GM12878 (cell line): ENCODE measurements around the gene DIPK1A.

Source experiments
- EGR1 ChIP-seq, 2 experiments: IDR thresholded peaks; 1 replicate in 1 of 2; 2 replicates in 1 of 2; pipeline ENCODE4 v1.6.1; 2011 to 2012; ENCODE audit warnings: low read depth in 2 of 2, low read length in 2 of 2, borderline replicate concordance in 1 of 2, mild to moderate bottlenecking in 1 of 2, moderate library complexity in 1 of 2
- FOXK2 ChIP-seq: fragments of 450-650 bp; IDR thresholded peaks from 2 replicates; pipeline ENCODE4 v1.6.1; 2017; ENCODE audit warnings: mild to moderate bottlenecking, moderate library complexity
- NFIC ChIP-seq: IDR thresholded peaks from 2 replicates; pipeline ENCODE4 v1.6.1; 2012; ENCODE audit warnings: low read depth, mild to moderate bottlenecking, inconsistent platforms, low read length, moderate library complexity
- POLR2AphosphoS5 ChIP-seq: IDR thresholded peaks from 2 replicates; pipeline ENCODE4 v1.6.1; 2011; ENCODE audit warnings: mild to moderate bottlenecking, low read length, inconsistent platforms
- SIN3A ChIP-seq: IDR thresholded peaks from 2 replicates; pipeline ENCODE4 v1.6.1; 2012; ENCODE audit warnings: low read depth, low read length, improper control_type of control experiment
- SRF ChIP-seq, 2 experiments: IDR thresholded peaks; 2 replicates each; pipeline ENCODE4 v1.6.1; 2011; ENCODE audit warnings: low read depth in 2 of 2, low read length in 2 of 2, mild to moderate bottlenecking in 1 of 2, moderate library complexity in 1 of 2
- YBX1 ChIP-seq: fragments of 450-650 bp; IDR thresholded peaks from 2 replicates; pipeline ENCODE4 v1.6.1; 2016; ENCODE audit warnings: antibody characterized with exemption
- TF ChIP-seq, protein P1 (sequence below), 3 experiments: IDR thresholded peaks in 2 of 3; conservative IDR thresholded peaks in 1 of 3; 2 replicates each; pipeline ENCODE4 v1.5.1; 2011; ENCODE audit warnings: low read depth in 3 of 3, low read length in 3 of 3, mild to moderate bottlenecking in 3 of 3, control low read depth in 2 of 3, moderate library complexity in 2 of 3, inconsistent platforms in 1 of 3, mixed read lengths in 1 of 3; ENCODE audit not compliant: control insufficient read depth in 2 of 3, insufficient read depth in 1 of 3; ENCODE audit errors: extremely low read depth in 1 of 3
- TF ChIP-seq, protein P2 (sequence below): fragments of 450-650 bp; IDR thresholded peaks from 2 replicates; pipeline ENCODE4 v1.6.1; 2017; ENCODE audit warnings: mild to moderate bottlenecking
- TF ChIP-seq, protein P3 (sequence below): IDR thresholded peaks from 2 replicates; pipeline ENCODE4 v1.6.1; 2012; ENCODE audit warnings: low read length, inconsistent platforms
- TF ChIP-seq, protein P4 (sequence below): fragments of 450-650 bp; IDR thresholded peaks from 2 replicates; pipeline ENCODE4 v1.6.1; 2017; ENCODE audit warnings: antibody characterized with exemption, mild to moderate bottlenecking, moderate library complexity

DNA sequence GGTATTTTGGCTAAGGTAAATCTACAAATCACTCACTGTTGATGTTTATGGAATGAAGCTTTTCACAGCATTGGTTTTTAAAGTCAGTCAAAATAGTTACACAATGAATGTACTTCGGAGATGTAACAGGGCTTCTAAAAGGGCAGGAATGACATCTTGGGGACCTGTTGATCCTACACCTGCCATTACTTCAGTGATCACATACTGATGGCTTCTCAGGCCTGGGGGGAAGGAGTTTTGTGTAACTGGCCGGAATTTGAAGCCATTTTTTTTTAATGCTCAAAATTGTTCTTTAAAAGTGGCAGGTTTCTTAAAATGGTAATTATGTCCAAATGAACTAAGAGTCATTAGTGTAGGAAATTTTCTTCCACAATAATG is 118.2 kb downstream of the DIPK1A start:
- peak; percentile 53; the same call in 1 of the 2 replicates for TF ChIP-seq POLR2AphosphoS5
- TF ChIP-seq, protein P1, sequence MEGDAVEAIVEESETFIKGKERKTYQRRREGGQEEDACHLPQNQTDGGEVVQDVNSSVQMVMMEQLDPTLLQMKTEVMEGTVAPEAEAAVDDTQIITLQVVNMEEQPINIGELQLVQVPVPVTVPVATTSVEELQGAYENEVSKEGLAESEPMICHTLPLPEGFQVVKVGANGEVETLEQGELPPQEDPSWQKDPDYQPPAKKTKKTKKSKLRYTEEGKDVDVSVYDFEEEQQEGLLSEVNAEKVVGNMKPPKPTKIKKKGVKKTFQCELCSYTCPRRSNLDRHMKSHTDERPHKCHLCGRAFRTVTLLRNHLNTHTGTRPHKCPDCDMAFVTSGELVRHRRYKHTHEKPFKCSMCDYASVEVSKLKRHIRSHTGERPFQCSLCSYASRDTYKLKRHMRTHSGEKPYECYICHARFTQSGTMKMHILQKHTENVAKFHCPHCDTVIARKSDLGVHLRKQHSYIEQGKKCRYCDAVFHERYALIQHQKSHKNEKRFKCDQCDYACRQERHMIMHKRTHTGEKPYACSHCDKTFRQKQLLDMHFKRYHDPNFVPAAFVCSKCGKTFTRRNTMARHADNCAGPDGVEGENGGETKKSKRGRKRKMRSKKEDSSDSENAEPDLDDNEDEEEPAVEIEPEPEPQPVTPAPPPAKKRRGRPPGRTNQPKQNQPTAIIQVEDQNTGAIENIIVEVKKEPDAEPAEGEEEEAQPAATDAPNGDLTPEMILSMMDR (IDR thresholded peaks at IDR 0.05 in 2 of 3, conservative IDR thresholded peaks at IDR 0.05 in 1 of 3; ENCODE audit: control insufficient read depth in 2 of 3, extremely low read depth in 1 of 3, insufficient read depth in 1 of 3, low read depth in 3 of 3, low read length in 3 of 3) = no peak
- TF ChIP-seq, protein P2, sequence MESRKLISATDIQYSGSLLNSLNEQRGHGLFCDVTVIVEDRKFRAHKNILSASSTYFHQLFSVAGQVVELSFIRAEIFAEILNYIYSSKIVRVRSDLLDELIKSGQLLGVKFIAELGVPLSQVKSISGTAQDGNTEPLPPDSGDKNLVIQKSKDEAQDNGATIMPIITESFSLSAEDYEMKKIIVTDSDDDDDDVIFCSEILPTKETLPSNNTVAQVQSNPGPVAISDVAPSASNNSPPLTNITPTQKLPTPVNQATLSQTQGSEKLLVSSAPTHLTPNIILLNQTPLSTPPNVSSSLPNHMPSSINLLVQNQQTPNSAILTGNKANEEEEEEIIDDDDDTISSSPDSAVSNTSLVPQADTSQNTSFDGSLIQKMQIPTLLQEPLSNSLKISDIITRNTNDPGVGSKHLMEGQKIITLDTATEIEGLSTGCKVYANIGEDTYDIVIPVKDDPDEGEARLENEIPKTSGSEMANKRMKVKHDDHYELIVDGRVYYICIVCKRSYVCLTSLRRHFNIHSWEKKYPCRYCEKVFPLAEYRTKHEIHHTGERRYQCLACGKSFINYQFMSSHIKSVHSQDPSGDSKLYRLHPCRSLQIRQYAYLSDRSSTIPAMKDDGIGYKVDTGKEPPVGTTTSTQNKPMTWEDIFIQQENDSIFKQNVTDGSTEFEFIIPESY = no peak
- no peak for TF ChIP-seq YBX1
- TF ChIP-seq, protein P3, sequence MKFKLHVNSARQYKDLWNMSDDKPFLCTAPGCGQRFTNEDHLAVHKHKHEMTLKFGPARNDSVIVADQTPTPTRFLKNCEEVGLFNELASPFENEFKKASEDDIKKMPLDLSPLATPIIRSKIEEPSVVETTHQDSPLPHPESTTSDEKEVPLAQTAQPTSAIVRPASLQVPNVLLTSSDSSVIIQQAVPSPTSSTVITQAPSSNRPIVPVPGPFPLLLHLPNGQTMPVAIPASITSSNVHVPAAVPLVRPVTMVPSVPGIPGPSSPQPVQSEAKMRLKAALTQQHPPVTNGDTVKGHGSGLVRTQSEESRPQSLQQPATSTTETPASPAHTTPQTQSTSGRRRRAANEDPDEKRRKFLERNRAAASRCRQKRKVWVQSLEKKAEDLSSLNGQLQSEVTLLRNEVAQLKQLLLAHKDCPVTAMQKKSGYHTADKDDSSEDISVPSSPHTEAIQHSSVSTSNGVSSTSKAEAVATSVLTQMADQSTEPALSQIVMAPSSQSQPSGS = no peak
- no peak for TF ChIP-seq NFIC
- TF ChIP-seq SIN3A = no peak
- no peak for TF ChIP-seq FOXK2
- no peak for TF ChIP-seq EGR1 (IDR thresholded peaks at IDR 0.05; ENCODE audit: borderline replicate concordance in 1 of 2, low read depth in 2 of 2, low read length in 2 of 2)
- no peak for TF ChIP-seq SRF (IDR thresholded peaks at IDR 0.05; ENCODE audit: low read depth in 2 of 2, low read length in 2 of 2)
- TF ChIP-seq, protein P4, sequence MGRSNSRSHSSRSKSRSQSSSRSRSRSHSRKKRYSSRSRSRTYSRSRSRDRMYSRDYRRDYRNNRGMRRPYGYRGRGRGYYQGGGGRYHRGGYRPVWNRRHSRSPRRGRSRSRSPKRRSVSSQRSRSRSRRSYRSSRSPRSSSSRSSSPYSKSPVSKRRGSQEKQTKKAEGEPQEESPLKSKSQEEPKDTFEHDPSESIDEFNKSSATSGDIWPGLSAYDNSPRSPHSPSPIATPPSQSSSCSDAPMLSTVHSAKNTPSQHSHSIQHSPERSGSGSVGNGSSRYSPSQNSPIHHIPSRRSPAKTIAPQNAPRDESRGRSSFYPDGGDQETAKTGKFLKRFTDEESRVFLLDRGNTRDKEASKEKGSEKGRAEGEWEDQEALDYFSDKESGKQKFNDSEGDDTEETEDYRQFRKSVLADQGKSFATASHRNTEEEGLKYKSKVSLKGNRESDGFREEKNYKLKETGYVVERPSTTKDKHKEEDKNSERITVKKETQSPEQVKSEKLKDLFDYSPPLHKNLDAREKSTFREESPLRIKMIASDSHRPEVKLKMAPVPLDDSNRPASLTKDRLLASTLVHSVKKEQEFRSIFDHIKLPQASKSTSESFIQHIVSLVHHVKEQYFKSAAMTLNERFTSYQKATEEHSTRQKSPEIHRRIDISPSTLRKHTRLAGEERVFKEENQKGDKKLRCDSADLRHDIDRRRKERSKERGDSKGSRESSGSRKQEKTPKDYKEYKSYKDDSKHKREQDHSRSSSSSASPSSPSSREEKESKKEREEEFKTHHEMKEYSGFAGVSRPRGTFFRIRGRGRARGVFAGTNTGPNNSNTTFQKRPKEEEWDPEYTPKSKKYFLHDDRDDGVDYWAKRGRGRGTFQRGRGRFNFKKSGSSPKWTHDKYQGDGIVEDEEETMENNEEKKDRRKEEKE = no peak
